Endometrial microvascular endothelial cells (primary cell): Measurements from ENCODE around the gene CLEC16A. TPM values are rescaled to one million over a fixed set of nuclear protein-coding genes. Genes with fewer than 3 reads are reported as not detected.

Experiments used
- in situ Hi-C: cut with HindIII; loops from 2 replicates; pipeline ENCODE4 v1.10.0; 2017; ENCODE audit warnings: low sequenced_read_pairs, low pct_unique_long_range_greater_than_20kb; ENCODE audit errors: inconsistent ontology term
- total RNA-seq: library from RNA; depleted of rRNA; stranded (reverse); fragments of >200 nt; gene quantifications from one replicate; pipeline ENCODE4 v1.2.3, GENCODE V29; 2015; ENCODE audit errors: inconsistent ontology term

CLEC16A gene
- total RNA-seq, 1 donor from 2014 or later, result 13.7 TPM

DNA sequence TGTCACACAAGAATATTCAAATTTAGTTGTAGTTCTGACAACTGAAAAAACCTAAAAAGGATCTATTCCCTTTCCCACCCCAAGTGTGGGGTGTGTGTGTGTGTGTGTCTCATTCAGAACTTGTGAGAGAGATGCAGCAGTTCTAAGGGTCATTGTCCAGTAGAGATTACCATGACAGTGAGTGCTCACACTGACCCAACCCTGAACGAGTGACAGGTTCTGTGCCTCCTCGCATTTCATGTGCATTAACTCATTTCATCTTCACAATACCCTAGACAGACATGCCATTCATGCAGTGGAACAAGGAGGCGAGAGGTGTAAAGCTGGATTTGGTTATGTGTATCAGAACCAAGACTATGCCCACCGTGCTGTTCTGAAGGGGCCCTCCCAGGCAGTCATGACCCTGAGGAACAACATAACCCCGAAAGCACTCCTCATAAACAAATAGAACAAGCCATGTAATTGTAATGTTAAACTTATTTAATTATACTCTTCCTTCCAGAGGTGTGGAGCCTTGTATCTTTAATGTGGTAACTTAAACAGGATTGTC is 102.1 kb downstream of the CLEC16A start:
- in situ Hi-C loops, result no loop called here

- in situ Hi-C loops, result no loop called here
Observed at GRCh38 chr16:11047057-11047456, 102.7 kb downstream of the CLEC16A start.

GRCh38 chr16:11047939-11048800 is 103.8 kb downstream of the CLEC16A start:
- in situ Hi-C loops, result no loop called here

GRCh38 chr16:11049396-11050059 is 105.2 kb downstream of the CLEC16A start:
- in situ Hi-C loops, result no loop called here

DNA sequence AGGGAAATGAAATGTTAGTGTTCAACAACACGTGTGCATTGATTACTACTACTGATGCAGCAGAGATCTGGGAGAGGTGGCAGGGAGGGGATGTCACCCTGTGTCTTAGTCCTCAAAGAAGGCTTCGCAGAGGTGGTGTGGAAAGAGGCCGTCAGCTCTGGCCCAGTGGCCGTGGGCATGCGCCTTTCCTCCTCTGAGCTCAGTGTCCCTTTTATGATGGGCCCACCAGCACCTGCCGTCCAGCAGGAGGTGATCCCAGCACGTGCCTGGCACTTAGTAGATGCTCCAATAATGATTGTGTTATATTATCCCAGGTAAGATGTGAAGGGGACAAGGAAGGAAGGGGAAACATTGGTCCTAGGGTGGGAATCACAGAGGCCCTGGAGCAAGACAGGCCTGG is 106.2 kb downstream of the CLEC16A start:
- in situ Hi-C loops, result no loop called here

- in situ Hi-C loops, result no loop called here
Observed at GRCh38 chr16:11050944-11051343, 106.6 kb downstream of the CLEC16A start.

DNA sequence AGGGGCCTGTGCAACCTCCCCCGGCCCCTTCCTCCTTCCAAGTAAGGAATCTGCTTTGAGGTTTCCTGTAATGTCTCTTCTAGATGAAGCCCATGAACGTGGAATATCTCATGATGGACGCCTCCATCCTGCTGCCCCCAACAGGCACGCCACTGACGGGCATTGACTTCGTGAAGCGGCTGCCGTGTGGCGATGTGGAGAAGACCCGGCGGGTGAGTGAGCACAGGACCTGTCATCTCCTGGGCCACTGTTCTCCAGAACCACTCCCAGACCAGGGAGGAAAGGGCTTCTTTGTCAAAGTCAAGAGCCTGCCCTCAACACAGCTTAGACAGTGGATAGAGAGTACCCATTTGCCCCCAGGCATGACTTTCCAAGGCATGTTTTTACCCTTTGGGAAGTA is 107.1 kb downstream of the CLEC16A start:
- in situ Hi-C loops, result no loop called here

- in situ Hi-C loops, result no loop called here
Observed at GRCh38 chr16:11051879-11052808, 107.8 kb downstream of the CLEC16A start.

DNA sequence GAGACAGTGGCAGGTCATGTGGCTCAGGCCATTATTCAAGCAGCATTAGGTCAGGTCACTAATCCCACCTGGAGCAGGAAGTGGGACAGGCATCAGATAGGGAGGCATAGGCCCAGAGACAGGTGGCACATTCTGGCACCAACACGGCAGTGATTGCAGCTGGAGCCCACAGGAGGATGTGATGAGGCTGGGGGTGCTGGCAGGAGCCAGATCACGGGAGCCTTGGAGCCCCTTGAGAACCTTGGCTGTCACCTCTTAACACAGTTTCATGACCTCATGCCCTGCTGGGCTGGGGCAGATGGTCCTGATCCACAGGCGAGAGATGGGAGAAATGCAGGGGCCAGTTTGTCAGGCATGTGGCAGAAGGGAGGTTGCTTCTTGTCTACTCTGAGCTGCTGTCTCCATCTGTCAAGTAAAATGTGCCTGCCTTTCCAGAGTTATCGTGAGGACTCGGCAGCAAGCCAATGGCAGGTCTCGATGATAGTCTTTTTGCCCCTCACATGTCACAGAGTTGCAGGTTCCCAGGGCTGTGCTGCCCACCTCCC is 109.6 kb downstream of the CLEC16A start:
- in situ Hi-C loops, result no loop called here

GRCh38 chr16:11056090-11056992 is 112.0 kb downstream of the CLEC16A start:
- in situ Hi-C loops, result no loop called here

DNA sequence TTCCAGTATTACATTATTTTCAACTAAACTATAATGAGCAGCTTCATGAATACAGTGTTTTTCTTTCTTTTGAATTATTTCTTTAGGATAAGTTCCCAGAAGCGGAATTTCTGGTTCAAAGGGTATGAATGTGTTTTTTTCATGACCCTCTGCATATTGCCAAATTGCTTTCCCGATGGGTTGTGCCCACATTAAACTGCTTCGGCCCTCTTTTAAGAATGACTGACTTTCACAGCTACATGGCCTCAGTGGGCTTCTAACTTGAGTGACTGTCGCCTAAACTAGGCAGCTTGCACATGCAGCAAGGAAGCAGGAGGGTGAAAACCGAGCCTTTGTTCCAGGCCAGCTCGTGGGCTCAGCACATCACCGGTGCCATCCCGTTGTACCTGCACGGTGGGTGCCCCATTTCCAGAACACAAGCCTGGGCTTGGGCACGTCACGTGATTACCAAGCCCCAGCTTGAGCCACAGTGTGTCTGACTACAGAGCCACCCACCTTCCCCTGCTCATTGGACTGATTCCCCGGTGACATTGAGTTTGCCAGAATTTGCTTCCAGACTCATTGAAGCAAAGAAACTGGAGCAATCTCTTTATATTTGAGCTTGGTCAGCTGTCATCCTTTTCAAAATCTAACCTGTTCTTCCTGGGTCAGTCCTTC is 112.8 kb downstream of the CLEC16A start:
- in situ Hi-C loops, result no loop called here

DNA sequence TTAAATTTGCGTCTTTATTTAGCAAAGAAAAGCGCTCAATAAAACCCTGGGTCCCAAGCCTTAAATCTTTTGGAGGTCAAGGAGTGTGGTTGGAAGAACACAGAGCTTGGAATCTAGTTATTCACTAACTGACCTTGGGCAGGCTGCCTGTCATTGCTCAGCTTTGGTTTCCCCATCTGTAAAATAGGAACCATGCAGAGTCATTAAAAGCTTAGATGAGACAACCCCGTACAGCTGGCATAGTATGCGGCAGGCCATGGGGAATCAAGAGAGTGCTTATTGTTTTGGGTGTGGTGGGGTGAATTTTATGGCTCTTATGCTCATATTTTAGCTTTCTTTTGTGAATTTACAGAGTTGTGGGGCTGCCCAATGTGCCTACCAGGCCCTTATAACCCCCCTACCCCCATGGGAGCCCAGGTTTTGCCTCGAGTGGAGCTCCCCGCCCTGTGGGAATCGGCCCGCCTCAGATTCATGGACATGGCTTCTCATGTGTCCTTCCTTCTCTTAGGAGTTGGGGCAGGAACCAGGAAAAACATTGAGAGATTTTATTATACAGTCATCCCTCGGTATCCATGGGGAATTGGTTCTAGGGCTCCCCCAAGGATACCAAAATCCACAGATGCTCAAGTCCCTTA is 113.5 kb downstream of the CLEC16A start:
- in situ Hi-C loops, result no loop called here

GRCh38 chr16:11058832-11059231 is 114.5 kb downstream of the CLEC16A start:
- in situ Hi-C loops, result no loop called here

- in situ Hi-C loops, result no loop called here
Observed at GRCh38 chr16:11059588-11059987, 115.2 kb downstream of the CLEC16A start.

DNA sequence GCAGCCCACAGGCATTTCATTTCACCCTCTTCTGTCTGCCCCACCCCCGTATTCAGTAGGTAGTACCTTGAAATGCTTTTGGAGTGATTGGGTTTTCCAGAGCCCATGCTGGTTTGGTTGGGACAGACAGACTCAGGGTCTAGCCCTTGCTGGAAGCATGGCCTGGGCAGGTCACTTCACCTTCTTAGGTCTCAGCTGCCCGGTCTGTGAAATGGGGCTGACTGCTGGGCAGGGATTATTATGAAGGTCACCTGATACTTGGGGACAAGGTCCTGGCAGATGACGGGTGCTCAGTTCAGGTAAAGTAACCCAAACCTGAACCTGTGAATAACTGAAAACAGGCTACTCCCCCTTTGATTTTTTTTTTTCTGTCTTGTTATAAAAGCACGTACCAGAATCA is 116.0 kb downstream of the CLEC16A start:
- in situ Hi-C loops, result no loop called here

- in situ Hi-C loops, result no loop called here
Observed at GRCh38 chr16:11060842-11061241, 116.5 kb downstream of the CLEC16A start.
